Small intestine (tissue), 7 donors: ENCODE results near the gene ARHGEF2. TPM values are rescaled to one million over a fixed set of nuclear protein-coding genes. Genes with fewer than 3 reads are reported as not detected.

Source experiments
- DNase-seq, 2 donors: peaks; one replicate each; pipeline versions ENCODE4 v3.0.0 to v3.0.0-alpha.2; 2013
- FAIRE-seq: peaks from 2 replicates; lab custom pipeline; 2012; peaks lifted over from hg19 to GRCh38; lab: Jason Lieb, UNC
- H3K27ac ChIP-seq, 3 donors: one replicate each; pipeline ENCODE4 v1.5.1; 2013; ENCODE audit warnings: low read length in 2 of 3, mild to moderate bottlenecking in 2 of 3, control low read depth in 1 of 3, inconsistent platforms in 1 of 3, low read depth in 1 of 3, moderate library complexity in 1 of 3
- H3K27me3 ChIP-seq, 3 donors: one replicate each; pipeline ENCODE4 v1.6.1; 2013; ENCODE audit warnings: low read length in 3 of 3, inconsistent platforms in 1 of 3; ENCODE audit not compliant: control insufficient read depth in 3 of 3, insufficient read depth in 3 of 3
- H3K36me3 ChIP-seq, 3 donors: one replicate each; pipeline ENCODE4 v1.6.1; 2013; ENCODE audit warnings: low read length in 3 of 3, inconsistent platforms in 1 of 3, low read depth in 1 of 3, mild to moderate bottlenecking in 1 of 3, moderate library complexity in 1 of 3; ENCODE audit not compliant: control insufficient read depth in 3 of 3, insufficient read depth in 2 of 3
- H3K4me1 ChIP-seq, 3 donors: one replicate each; pipeline ENCODE4 v1.6.1; 2013; ENCODE audit warnings: low read length in 2 of 3, inconsistent platforms in 1 of 3, low read depth in 1 of 3, mild to moderate bottlenecking in 1 of 3, moderate library complexity in 1 of 3; ENCODE audit not compliant: control insufficient read depth in 3 of 3, insufficient read depth in 2 of 3
- H3K4me3 ChIP-seq, 3 donors: one replicate each; pipeline ENCODE4 v1.5.1; 2013; ENCODE audit warnings: low read length in 3 of 3, control low read depth in 1 of 3, inconsistent platforms in 1 of 3, low read depth in 1 of 3, mild to moderate bottlenecking in 1 of 3, moderate library complexity in 1 of 3
- H3K9me3 ChIP-seq, 2 donors: one replicate each; pipeline ENCODE4 v1.6.1; 2013; ENCODE audit warnings: low read depth in 1 of 2, low read length in 1 of 2; ENCODE audit not compliant: control insufficient read depth in 2 of 2, insufficient read depth in 1 of 2
- WGBS, 3 donors: extraction: QIAGEN DNeasy Blood & Tissue Kit; methylation state at CpG; one replicate each; pipeline ENCODE4 v1.1.7; 2013; 5-methylcytosine and 5-hydroxymethylcytosine counted together
- polyA plus RNA-seq, 4 donors: library from polyadenylated mRNA; stranded (reverse) in 3 of 4; unstranded in 1 of 4; fragments of 200-250 nt in 3 of 4; fragments of 120-200 nt in 1 of 4; gene quantifications; one replicate each; pipeline versions ENCODE4 v1.2.1 to v1.2.3, GENCODE V29; 2013
- donor health status: healthy with polysubstance abuse.
- donor health status: control.
- donor health status: control.
- donor health status: Bipolar disorder and iron deficiency.
- donor health status: healthy.

The ARHGEF2 gene
- polyA plus RNA-seq, 4 donors = 14.6 to 61.6 (median 38.2) TPM

DNA sequence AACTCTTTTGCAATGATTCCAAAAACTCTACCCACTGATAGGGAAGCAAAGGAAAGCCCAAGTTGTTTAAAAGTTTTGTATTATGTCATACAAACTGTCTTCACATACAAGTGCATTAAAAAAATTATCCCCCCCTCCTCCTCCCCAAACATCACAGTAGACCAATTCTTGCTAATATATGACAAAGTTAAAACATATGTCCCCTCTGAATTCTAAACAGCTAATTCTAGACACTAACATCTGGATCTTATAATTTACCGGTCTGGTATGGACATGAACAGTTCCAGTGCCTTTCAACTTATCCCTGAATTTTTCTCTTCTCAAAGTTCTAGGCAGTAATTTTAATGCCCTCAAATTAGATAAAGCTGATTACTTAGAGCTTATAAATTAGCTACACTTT is 80.6 kb downstream of the ARHGEF2 start:
- no peaks in the 10 kb centered on the region for H3K9me3 ChIP-seq
- no peak overlapping the region for H3K27ac ChIP-seq
- 67 to 96% (median 89%) methylated on average over 1 of the region's 1 CpG for WGBS, 3 donors
- DNase-seq (no peak), FAIRE-seq (no peak)
- peaks cover 13 to 30% (median 13%) of the 10 kb centered on the region in 3 donors for H3K36me3 ChIP-seq
- H3K27me3 ChIP-seq = no peaks in the 10 kb centered on the region
- no peak overlapping the region for H3K4me3 ChIP-seq
- H3K4me1 ChIP-seq = peaks cover 0 to 9% (median 3%) of the 10 kb centered on the region in 3 donors

Other genes starting within 250 kb of the ARHGEF2 start
- gene GON4L, start 121.3 kb downstream of the ARHGEF2 start, polyA plus RNA-seq = 10 to 100 TPM; 15.3 to 47.2 (median 22.0) TPM
- 10 to 100 TPM in 1 of 4 donors, 1 to 10 TPM in 1, under 1 TPM in 1, not detected in 1; 0.54 to 12.9 (median 4.7) TPM for gene SYT11, start 119.0 kb downstream of the ARHGEF2 start, polyA plus RNA-seq
- gene RIT1, start 67.2 kb downstream of the ARHGEF2 start, polyA plus RNA-seq = 10 to 100 TPM in 2 of 4 donors, 1 to 10 TPM in 2; 9.7 to 57.8 (median 11.7) TPM
- gene KHDC4, start 44.1 kb downstream of the ARHGEF2 start, polyA plus RNA-seq = 10 to 100 TPM in 3 of 4 donors, 1 to 10 TPM in 1; 7.3 to 70.5 (median 22.3) TPM
- gene RXFP4, start 36.9 kb downstream of the ARHGEF2 start, polyA plus RNA-seq = 1 to 10 TPM in 2 of 4 donors, under 1 TPM in 1, not detected in 1; 0.82 to 1.5 (median 1.3) TPM
- 100 to 1,000 TPM; 133 to 316 (median 266) TPM for gene SSR2, start 42.4 kb upstream of the ARHGEF2 start, polyA plus RNA-seq
- gene UBQLN4, start 75.3 kb upstream of the ARHGEF2 start, polyA plus RNA-seq = 10 to 100 TPM; 14.1 to 37.1 (median 20.4) TPM
- gene LAMTOR2, start 76.2 kb upstream of the ARHGEF2 start, polyA plus RNA-seq = 100 to 1,000 TPM in 3 of 4 donors, 10 to 100 TPM in 1; 66.7 to 226 (median 148) TPM
- 100 to 1,000 TPM; 140 to 216 (median 169) TPM for gene RAB25, start 82.6 kb upstream of the ARHGEF2 start, polyA plus RNA-seq
- 1 to 10 TPM in 2 of 4 donors, under 1 TPM in 2; under 0.01 to 5.6 (median 0.87) TPM for gene MEX3A, start 103.9 kb upstream of the ARHGEF2 start, polyA plus RNA-seq
- gene LMNA, start 136.2 kb upstream of the ARHGEF2 start, polyA plus RNA-seq = 100 to 1,000 TPM in 3 of 4 donors, 10 to 100 TPM in 1; 89.7 to 168 (median 105) TPM
- gene SEMA4A, start 175.0 kb upstream of the ARHGEF2 start, polyA plus RNA-seq = 1 to 10 TPM in 3 of 4 donors, under 1 TPM in 1; 0.89 to 7.7 (median 1.8) TPM
- gene SLC25A44, start 215.6 kb upstream of the ARHGEF2 start, polyA plus RNA-seq = 10 to 100 TPM; 13.4 to 46.6 (median 17.3) TPM
- 10 to 100 TPM; 53.5 to 65.9 (median 62.2) TPM for gene PMF1, start 234.5 kb upstream of the ARHGEF2 start, polyA plus RNA-seq